Lower leg skin (tissue), 3 donors: ENCODE results near the gene LAMB4.

Source experiments
- POLR2A ChIP-seq, 2 donors: fragments of 450-650 bp; IDR thresholded peaks; one replicate each; pipeline ENCODE4 v1.6.1; 2016 to 2017; ENCODE audit warnings: antibody characterized with exemption in 2 of 2, mild to moderate bottlenecking in 1 of 2, moderate library complexity in 1 of 2
- TF ChIP-seq, protein P1 (sequence below), 3 donors: fragments of 450-650 bp; IDR thresholded peaks; one replicate each; pipeline ENCODE4 v1.5.1; 2016; ENCODE audit warnings: antibody characterized with exemption in 3 of 3, mild to moderate bottlenecking in 3 of 3, moderate library complexity in 2 of 3

- TF ChIP-seq, protein P1, sequence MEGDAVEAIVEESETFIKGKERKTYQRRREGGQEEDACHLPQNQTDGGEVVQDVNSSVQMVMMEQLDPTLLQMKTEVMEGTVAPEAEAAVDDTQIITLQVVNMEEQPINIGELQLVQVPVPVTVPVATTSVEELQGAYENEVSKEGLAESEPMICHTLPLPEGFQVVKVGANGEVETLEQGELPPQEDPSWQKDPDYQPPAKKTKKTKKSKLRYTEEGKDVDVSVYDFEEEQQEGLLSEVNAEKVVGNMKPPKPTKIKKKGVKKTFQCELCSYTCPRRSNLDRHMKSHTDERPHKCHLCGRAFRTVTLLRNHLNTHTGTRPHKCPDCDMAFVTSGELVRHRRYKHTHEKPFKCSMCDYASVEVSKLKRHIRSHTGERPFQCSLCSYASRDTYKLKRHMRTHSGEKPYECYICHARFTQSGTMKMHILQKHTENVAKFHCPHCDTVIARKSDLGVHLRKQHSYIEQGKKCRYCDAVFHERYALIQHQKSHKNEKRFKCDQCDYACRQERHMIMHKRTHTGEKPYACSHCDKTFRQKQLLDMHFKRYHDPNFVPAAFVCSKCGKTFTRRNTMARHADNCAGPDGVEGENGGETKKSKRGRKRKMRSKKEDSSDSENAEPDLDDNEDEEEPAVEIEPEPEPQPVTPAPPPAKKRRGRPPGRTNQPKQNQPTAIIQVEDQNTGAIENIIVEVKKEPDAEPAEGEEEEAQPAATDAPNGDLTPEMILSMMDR (IDR thresholded peaks at IDR 0.05) = no peak
- no peak for TF ChIP-seq POLR2A (IDR thresholded peaks at IDR 0.05)
These were observed 16.9 kb upstream of the LAMB4 start for GRCh38 chr7:108147031-108147563.
